Measurements from ENCODE around the gene GNB2. TPM values are rescaled to one million over a fixed set of nuclear protein-coding genes. Genes with fewer than 3 reads are reported as not detected.

Gene GNB2
- total and polyA plus RNA-seq, 2 of the 13 experiments (the other 11 are each of a cell fraction or from before 2014, with no cell fraction given) = 48.3 to 67.1 TPM

DNA sequence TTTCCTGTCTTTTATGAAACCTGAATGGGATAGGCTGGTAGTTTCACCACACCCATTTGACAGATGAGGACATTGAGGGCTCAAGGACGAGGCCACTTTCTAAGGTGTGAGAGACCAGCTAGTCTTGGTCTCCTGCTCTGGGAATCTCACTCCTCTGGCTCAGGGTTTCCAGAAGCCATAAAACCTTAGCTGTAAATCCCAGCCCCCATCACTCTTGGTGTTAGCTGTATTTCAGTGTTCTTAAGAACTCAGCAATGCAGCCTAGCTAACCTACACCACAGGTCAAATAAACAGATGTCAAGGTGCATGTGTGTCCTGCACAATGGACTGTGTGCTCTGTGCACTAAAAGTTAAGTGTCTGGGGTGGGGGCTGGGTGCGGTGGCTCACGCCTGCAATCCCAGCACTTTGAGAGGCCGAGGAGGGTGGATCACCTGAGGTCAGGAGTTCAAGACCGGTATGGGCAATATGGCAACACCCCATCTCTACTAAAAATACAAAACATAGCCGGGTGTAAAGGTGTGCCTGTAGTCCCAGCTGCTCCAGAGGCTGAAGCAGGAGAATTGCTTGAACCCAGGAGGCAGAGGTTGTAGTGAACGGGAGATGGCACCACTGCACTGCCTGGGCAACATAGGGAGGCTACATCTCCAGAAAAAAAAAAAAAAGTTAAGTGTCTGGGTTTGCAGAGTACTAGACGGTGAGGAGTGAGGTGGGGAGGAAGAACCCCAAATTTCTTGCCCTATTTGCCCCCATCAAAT lies 46.2 kb downstream of the GNB2 start (continued):
- TF ChIP-seq ZNF276 (CRISPR knock-in tag; IDR thresholded peaks at IDR 0.05; ENCODE audit: low read depth) (peak; percentile 24; the same call in 1 of the 2 replicates), SOX6 (IDR thresholded peaks at IDR 0.05) (no peak), SOX6 (CRISPR knock-in tag; IDR thresholded peaks at IDR 0.05) (peak; percentile 80), XRCC5 (optimal IDR thresholded peaks at IDR 0.05; ENCODE audit: low read length) (no peak), KLF11 (CRISPR knock-in tag; IDR thresholded peaks at IDR 0.05) (peak; percentile 42; the same call in 1 of the 2 replicates), ZNF570 (CRISPR knock-in tag; IDR thresholded peaks at IDR 0.05; ENCODE audit: borderline replicate concordance) (no peak), ZNF710 (CRISPR knock-in tag; IDR thresholded peaks at IDR 0.05; ENCODE audit: borderline replicate concordance) (peak; percentile 58; the same call in 1 of the 2 replicates), LCORL (IDR thresholded peaks at IDR 0.05) (no peak), LCORL (CRISPR knock-in tag; IDR thresholded peaks at IDR 0.05) (peak; percentile 72), BORCS8-MEF2B (CRISPR knock-in tag; IDR thresholded peaks at IDR 0.05) (no peak; the same call in 1 of the 2 replicates), ZNF772 (CRISPR knock-in tag; IDR thresholded peaks at IDR 0.05) (peak; percentile 72; the same call in 1 of the 2 replicates), SRY (CRISPR knock-in tag; IDR thresholded peaks at IDR 0.05) (no peak), ZBTB43 (CRISPR knock-in tag; conservative IDR thresholded peaks at IDR 0.05) (0 out of 2 replicates have a peak, but pooled peaks have one; percentile 57), CAMTA2 (CRISPR knock-in tag; IDR thresholded peaks at IDR 0.05; ENCODE audit: borderline replicate concordance) (peak; percentile 80; the same call in 1 of the 2 replicates), ZFY (CRISPR knock-in tag; IDR thresholded peaks at IDR 0.05) (no peak), SUZ12 (IDR thresholded peaks at IDR 0.05; ENCODE audit: low read depth, low read length) (no peak), ZNF550 (CRISPR knock-in tag; IDR thresholded peaks at IDR 0.05; ENCODE audit: borderline replicate concordance) (no peak), NR2F6 (IDR thresholded peaks at IDR 0.05) (peak; percentile 87), NR2F6 (CRISPR knock-in tag; IDR thresholded peaks at IDR 0.05) (peak; percentile 76), YEATS2 (CRISPR knock-in tag; IDR thresholded peaks at IDR 0.05; ENCODE audit: borderline replicate concordance) (peak; percentile 28; the same call in 1 of the 2 replicates), IRF9 (CRISPR knock-in tag; IDR thresholded peaks at IDR 0.05; ENCODE audit: borderline replicate concordance) (peak; percentile 19; the same call in 1 of the 2 replicates), MAFK (conservative IDR thresholded peaks at IDR 0.05 in 1 of 2, IDR thresholded peaks at IDR 0.05 in 1 of 2; ENCODE audit: low read length in 2 of 2) (no peak), SP140L (CRISPR knock-in tag; IDR thresholded peaks at IDR 0.05; ENCODE audit: borderline replicate concordance) (no peak)
